A673 (cell line): ENCODE data around the gene VAV1. TPM values are rescaled to one million over a fixed set of nuclear protein-coding genes. Genes with fewer than 3 reads are reported as not detected.

Experiments used
- BruUV-seq: library from RNA; stranded (reverse); fragments of 400-500 nt; replicated peaks from 2 replicates; lab custom pipeline; 2021; lab: Mats Ljungman, UMichigan
- CTCF ChIA-PET: fragments of 300-600 bp; sonication (Branson Sonifier 250); formaldehyde crosslinking; loops from one replicate; lab custom pipeline; 2022; ENCODE audit warnings: antibody characterized with exemption; lab: Charles Lee
- POLR2A ChIA-PET: fragments of 300-600 bp; sonication (Branson Sonifier 250); formaldehyde crosslinking; loops from one replicate; lab custom pipeline; 2022; ENCODE audit warnings: antibody characterized with exemption; ENCODE audit not compliant: low non-redundant PET; lab: Charles Lee
- DNase-seq: peaks from one replicate; pipeline ENCODE4 v3.0.0-alpha.2; 2015; ENCODE audit warnings: low spot score
- H3K27ac ChIP-seq: fragments of 200-600 bp; sonication (generic); 2 replicates; pipeline ENCODE4 v1.5.1; 2016; ENCODE audit warnings: mixed run types, low read depth, mild to moderate bottlenecking, mixed read lengths, antibody characterized with exemption, low read length; ENCODE audit not compliant: poor library complexity, severe bottlenecking
- H3K27me3 ChIP-seq: fragments of 200-600 bp; sonication (generic); replicated peaks from 2 replicates; pipeline ENCODE4 v1.6.1; 2017; ENCODE audit warnings: mixed run types, low read depth, mild to moderate bottlenecking, mixed read lengths, antibody characterized with exemption, low read length; ENCODE audit not compliant: insufficient read depth, poor library complexity
- H3K36me3 ChIP-seq: fragments of 200-600 bp; sonication (generic); 2 replicates; pipeline ENCODE4 v1.6.1; 2016; ENCODE audit warnings: mixed run types, mild to moderate bottlenecking, mixed read lengths, antibody characterized with exemption, low read length; ENCODE audit not compliant: insufficient read depth, poor library complexity, severe bottlenecking
- H3K4me1 ChIP-seq: fragments of 200-600 bp; sonication (generic); 2 replicates; pipeline ENCODE4 v1.6.1; 2017; ENCODE audit warnings: mixed run types, mild to moderate bottlenecking, mixed read lengths, antibody characterized with exemption, low read length; ENCODE audit not compliant: insufficient read depth, poor library complexity, severe bottlenecking
- H3K4me3 ChIP-seq: fragments of 200-600 bp; sonication (generic); 2 replicates; pipeline ENCODE4 v1.5.1; 2016; ENCODE audit warnings: low read depth, mixed run types, mild to moderate bottlenecking, mixed read lengths, low read length; ENCODE audit not compliant: poor library complexity, severe bottlenecking
- H3K9me3 ChIP-seq: fragments of 200-600 bp; sonication (generic); 2 replicates; pipeline ENCODE4 v1.6.1; 2016; ENCODE audit warnings: mixed run types, low read depth, mild to moderate bottlenecking, mixed read lengths, antibody characterized with exemption, low read length; ENCODE audit not compliant: poor library complexity, severe bottlenecking
- EZH2 ChIP-seq: fragments of 200-600 bp; sonication (generic); IDR thresholded peaks from 2 replicates; pipeline ENCODE4 v1.6.1; 2017; ENCODE audit warnings: borderline replicate concordance, low read depth, mild to moderate bottlenecking, mixed read lengths, antibody characterized with exemption, low read length; ENCODE audit not compliant: poor library complexity, severe bottlenecking
- intact Hi-C: fragments of 100-400 bp; cut with micrococcal nuclease; formaldehyde crosslinking; loops from one replicate; pipeline ENCODE4 v1.10.0; 2022; ENCODE audit not compliant: unreplicated experiment
- total RNA-seq: library from RNA; stranded (reverse); gene quantifications from 2 replicates; pipeline ENCODE4 v1.2.3, GENCODE V29; 2021
- TF ChIP-seq, protein P1 (sequence below): fragments of 300-800, 200-600 bp; sonication (generic); conservative IDR thresholded peaks from 2 replicates; pipeline ENCODE4 v1.5.1; 2017; ENCODE audit warnings: low read depth, mild to moderate bottlenecking, antibody characterized with exemption, low read length, moderate library complexity, mixed read lengths

Gene VAV1
- total RNA-seq, 1 experiment from 2014 or later, result 51.6 TPM

- ChIA-PET CTCF (no interaction called here), POLR2A (no interaction called here)
- Histone ChIP-seq H3K27me3 (no peaks in the 10 kb centered on the region), H3K4me1 (peaks cover 23% of the 10 kb centered on the region), H3K36me3 (peaks cover 11% of the 10 kb centered on the region), H3K4me3 (no peak overlapping the region), H3K27ac (no peak overlapping the region), H3K9me3 (peaks cover 8% of the 10 kb centered on the region)
- no peak for DNase-seq
- BruUV-seq, result no TSS peak
- intact Hi-C loops, result no loop called here
- TF ChIP-seq, protein P1, sequence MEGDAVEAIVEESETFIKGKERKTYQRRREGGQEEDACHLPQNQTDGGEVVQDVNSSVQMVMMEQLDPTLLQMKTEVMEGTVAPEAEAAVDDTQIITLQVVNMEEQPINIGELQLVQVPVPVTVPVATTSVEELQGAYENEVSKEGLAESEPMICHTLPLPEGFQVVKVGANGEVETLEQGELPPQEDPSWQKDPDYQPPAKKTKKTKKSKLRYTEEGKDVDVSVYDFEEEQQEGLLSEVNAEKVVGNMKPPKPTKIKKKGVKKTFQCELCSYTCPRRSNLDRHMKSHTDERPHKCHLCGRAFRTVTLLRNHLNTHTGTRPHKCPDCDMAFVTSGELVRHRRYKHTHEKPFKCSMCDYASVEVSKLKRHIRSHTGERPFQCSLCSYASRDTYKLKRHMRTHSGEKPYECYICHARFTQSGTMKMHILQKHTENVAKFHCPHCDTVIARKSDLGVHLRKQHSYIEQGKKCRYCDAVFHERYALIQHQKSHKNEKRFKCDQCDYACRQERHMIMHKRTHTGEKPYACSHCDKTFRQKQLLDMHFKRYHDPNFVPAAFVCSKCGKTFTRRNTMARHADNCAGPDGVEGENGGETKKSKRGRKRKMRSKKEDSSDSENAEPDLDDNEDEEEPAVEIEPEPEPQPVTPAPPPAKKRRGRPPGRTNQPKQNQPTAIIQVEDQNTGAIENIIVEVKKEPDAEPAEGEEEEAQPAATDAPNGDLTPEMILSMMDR, result no peak
- TF ChIP-seq EZH2, result no peak
These were observed 21.5 kb downstream of the VAV1 start for GRCh38 chr19:6793973-6794372.

- Histone ChIP-seq H3K27me3 (no peaks in the 10 kb centered on the region), H3K36me3 (peaks cover 11% of the 10 kb centered on the region), H3K27ac (no peak overlapping the region), H3K4me3 (no peak overlapping the region), H3K4me1 (peaks cover 20% of the 10 kb centered on the region), H3K9me3 (peaks cover 8% of the 10 kb centered on the region)
- no peak for TF ChIP-seq EZH2
- TF ChIP-seq, protein P1, result no peak
- BruUV-seq, result no TSS peak
- no peak for DNase-seq
- ChIA-PET CTCF (no interaction called here), POLR2A (no interaction called here)
- intact Hi-C loops, result no loop called here
These were observed 22.4 kb downstream of the VAV1 start for GRCh38 chr19:6794686-6795431.

DNA sequence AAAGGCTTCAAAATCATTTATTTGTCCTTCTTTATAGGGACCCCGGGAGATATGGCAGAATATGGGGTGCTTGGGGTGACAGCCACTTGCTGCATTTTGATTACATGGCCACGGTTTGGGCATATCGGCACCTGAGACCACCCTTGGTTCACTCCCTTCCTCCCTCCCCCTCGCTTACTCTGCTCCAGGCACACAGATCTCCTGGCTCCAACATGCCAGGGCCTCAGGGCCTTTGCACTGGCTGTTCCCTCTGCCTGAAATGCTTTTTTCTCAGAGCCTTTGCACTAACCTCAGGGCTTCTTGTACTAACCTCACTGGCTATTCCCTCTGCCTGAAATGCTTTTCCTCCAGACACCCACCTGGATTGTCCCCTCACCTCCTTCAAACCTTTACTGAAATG is 23.8 kb downstream of the VAV1 start:
- ChIA-PET CTCF (interaction anchor here (0.6 kb wide), 1 partner anchor 34 kb away, joined by 3 read pairs; no protein-coding TSS in a partner anchor), POLR2A (no interaction called here)
- peaks cover 11% of the 10 kb centered on the region for H3K36me3 ChIP-seq
- TF ChIP-seq EZH2, result no peak
- TF ChIP-seq, protein P1, result no peak
- DNase-seq, result no peak
- no peak overlapping the region for H3K4me3 ChIP-seq
- no TSS peak for BruUV-seq
- intact Hi-C loops, result no loop called here
- H3K9me3 ChIP-seq, result peaks cover 8% of the 10 kb centered on the region
- H3K27me3 ChIP-seq, result no peaks in the 10 kb centered on the region
- H3K27ac ChIP-seq, result peak overlapping the region; percentile 37
- peaks cover 27% of the 10 kb centered on the region for H3K4me1 ChIP-seq
